VCaP (cell line): Measurements from ENCODE around the gene MYL4.
"Not testable (repeated sequence)": the region's sequence is repeated elsewhere in the genome, so short reads cannot be mapped to it uniquely, and the experiment has no call there.

Source experiments
- H3K27ac ChIP-seq: fragments of 450-650 bp; 2 replicates; pipeline ENCODE4 v1.5.1; 2017
- TF ChIP-seq, protein P1 (sequence below): fragments of 450-650 bp; conservative IDR thresholded peaks from 2 replicates; pipeline ENCODE4 v1.5.1; 2017; ENCODE audit warnings: mild to moderate bottlenecking, moderate library complexity

Gene MYL4

DNA sequence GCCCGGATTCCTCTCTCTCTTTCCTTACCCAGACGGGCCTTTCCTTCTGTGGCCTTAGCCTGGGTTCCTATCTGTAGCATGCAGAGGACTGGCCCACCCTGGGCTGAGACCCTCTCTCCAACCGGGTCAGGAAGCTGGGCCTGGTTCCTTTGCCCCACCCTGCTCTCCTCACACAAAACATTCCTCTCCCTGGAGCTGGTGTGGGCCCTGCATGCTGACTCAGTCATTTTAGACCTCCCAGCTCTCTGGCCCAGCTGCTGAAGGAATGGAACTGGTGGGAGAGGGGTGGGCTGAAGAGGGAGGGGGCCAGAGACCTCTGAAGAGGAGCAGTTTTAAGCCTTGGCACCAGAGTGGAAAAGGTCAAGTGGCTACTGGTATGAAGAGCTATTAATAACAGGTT, 957 bp downstream of the MYL4 start:
- TF ChIP-seq, protein P1, sequence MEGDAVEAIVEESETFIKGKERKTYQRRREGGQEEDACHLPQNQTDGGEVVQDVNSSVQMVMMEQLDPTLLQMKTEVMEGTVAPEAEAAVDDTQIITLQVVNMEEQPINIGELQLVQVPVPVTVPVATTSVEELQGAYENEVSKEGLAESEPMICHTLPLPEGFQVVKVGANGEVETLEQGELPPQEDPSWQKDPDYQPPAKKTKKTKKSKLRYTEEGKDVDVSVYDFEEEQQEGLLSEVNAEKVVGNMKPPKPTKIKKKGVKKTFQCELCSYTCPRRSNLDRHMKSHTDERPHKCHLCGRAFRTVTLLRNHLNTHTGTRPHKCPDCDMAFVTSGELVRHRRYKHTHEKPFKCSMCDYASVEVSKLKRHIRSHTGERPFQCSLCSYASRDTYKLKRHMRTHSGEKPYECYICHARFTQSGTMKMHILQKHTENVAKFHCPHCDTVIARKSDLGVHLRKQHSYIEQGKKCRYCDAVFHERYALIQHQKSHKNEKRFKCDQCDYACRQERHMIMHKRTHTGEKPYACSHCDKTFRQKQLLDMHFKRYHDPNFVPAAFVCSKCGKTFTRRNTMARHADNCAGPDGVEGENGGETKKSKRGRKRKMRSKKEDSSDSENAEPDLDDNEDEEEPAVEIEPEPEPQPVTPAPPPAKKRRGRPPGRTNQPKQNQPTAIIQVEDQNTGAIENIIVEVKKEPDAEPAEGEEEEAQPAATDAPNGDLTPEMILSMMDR: no peak
- H3K27ac ChIP-seq: no peak overlapping the region

DNA sequence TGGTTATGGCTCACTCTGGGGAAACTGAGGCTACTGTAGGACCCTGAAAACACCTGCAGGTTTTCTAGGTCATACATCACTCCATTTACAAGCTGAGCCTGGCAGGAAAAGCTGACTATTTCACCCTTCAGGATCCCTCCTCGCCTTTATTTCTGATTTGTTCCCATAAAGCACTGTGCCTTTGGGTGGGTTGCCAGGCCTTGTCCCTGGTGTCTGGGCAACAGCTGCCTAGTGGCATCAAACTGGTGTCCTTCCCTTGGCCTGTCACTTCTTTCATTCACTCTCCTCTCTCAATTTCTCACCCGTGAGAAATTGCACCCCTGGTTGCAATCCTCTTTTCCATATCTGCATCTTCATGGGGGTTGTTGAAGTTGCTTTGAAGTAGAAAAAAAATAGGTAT, 1.6 kb downstream of the MYL4 start:
- TF ChIP-seq, protein P1: no peak
- H3K27ac ChIP-seq: no peak overlapping the region

DNA sequence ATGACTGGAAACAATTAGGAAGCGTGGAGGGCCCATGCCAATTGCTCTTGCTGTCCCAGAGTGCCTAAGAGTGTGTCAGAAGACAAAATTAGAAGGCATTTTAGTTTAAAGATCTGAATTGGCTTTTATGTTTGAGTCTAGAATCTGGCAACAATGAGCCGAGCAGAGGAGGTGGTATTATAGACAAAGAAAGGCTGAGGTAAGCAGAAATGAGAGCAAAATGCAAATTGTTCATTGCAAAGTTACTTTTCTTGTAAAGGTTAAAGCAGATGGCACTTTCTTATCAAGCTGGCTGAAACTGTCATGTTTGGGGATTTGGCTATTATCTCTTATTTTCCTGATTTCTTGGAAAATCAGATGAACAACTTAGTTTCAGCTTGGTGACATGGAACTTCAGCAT, 3.3 kb downstream of the MYL4 start:
- no peak overlapping the region for H3K27ac ChIP-seq
- TF ChIP-seq, protein P1: no peak

DNA sequence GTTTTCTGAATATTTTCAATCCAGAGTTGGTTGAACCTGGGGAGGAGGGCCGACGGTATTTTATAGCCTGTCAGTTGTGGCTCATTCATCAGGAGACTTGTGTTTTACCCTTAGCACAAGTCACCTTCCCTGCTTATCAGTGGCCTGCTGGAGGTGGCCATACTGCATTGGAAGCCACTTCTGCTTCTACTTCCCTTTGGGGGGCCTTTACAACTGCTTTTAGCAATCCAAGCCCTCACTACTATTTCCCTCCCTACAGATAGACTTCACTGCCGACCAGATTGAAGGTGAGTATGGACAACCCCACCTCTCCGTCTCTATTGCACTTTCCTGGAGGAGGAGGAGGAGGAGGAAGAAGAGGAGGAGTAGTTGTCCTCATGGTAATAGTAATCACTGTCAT, 4.4 kb downstream of the MYL4 start:
- TF ChIP-seq, protein P1: no peak
- no peak overlapping the region for H3K27ac ChIP-seq

DNA sequence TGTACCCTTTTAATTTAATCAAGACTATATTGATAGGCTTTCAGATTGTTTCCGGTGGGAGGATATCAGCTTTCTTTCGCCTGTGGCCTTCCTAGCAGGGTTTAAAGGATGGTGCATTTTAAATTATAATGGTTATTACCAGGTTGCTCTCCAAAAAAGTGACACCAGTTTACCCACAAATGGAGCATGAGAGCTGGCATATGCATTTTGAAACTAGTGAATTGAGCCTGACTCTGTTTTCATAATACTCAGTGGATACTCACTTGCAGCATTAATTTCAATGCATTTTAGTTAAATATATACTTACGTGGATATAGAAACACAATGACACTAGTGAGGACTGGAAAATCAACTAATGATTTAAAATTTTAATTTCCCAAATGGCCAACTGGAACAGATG, 5.8 kb downstream of the MYL4 start:
- TF ChIP-seq, protein P1: no peak
- no peak overlapping the region for H3K27ac ChIP-seq

DNA sequence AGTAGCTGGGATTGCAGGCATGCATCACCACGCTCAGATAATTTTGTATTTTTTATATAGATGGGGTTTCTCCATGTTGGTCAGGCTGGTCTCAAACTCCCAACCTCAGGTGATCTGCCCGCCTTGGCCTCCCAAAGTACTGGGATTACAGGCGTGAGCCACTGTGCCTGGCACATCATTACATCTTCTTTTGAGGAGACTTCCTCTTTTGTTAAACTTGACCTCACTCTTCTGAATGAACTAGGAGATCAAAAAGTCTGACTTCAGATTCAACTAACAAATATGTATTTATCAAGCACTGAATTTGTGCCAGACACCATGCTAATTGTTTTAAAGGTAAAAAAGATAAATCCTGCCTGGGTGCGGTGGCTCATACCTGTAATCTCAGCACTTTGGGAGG, 7.7 kb downstream of the MYL4 start:
- H3K27ac ChIP-seq: not testable (repeated sequence)

DNA sequence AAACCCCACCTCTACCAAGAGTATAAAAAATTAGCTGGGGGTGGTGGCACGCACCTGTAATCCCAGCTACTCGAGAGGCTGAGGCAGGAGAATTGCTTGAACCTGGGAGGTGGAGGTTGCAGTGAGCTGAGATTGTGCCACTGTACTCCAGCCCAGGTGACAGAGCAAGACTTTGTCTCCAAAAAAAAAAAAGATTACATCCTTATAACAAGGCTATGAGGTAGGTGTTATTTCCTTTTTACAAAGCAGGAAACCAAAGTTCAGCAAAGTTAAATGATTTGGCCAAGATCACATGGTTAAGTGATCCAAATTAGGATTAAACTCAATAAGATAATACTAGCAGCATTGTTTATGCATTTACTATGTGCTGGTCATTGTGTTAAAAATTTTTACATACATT, 8.1 kb downstream of the MYL4 start:
- H3K27ac ChIP-seq: not testable (repeated sequence)

DNA sequence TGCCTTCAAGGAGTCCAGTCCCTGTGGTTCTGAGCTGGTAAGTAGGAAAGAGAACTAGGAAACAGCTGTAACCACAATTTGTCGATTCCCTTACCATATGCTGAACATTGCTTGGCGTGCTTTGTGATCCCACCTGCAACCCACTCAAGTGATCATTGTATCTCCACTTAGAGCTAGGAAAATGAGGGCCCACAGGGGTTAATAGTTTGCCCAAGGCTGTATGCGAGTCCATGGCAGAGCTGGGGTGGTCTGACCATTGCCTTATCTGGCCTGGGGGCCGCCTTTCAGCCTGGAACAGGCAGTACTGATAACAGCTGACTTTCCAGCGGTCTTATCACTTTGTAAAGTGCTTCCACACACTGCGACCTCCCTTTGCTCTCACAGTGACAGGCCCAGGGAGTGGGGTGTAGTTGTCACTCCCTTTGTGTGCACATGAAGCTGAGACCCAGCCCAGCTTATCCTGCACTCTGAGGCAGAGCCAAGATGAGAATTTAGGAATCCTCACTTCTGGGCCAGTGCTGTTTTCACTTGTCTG, 9.8 kb downstream of the MYL4 start:
- H3K27ac ChIP-seq: no peak overlapping the region
- TF ChIP-seq, protein P1: no peak
